H1 (cell line): ENCODE results near the gene DRGX. TPM values are rescaled to one million over a fixed set of nuclear protein-coding genes. Genes with fewer than 3 reads are reported as not detected.

Experiments used
- CTCF ChIA-PET: fragments of 300-600 bp; sonication (Branson Sonifier 250); formaldehyde crosslinking; loops from one replicate; lab custom pipeline; 2021; ENCODE audit not compliant: partially characterized antibody; lab: Charles Lee
- POLR2A ChIA-PET: fragments of 300-600 bp; sonication (Branson Sonifier 250); formaldehyde crosslinking; loops from one replicate; lab custom pipeline; 2021; ENCODE audit warnings: inconsistent platforms; ENCODE audit not compliant: partially characterized antibody; lab: Charles Lee
- DNase-seq, 2 experiments: peaks; one replicate each; pipeline versions ENCODE4 v3.0.0 to v3.0.0-alpha.2; 2010 to 2022; ENCODE audit warnings: low spot score in 2 of 2, low read depth in 1 of 2, mixed read lengths in 1 of 2
- FAIRE-seq: peaks from 2 replicates; lab custom pipeline; 2011; peaks lifted over from hg19 to GRCh38; lab: Jason Lieb, UNC
- H2AFZ ChIP-seq: 2 replicates; pipeline ENCODE4 v1.8.1; 2012; ENCODE audit warnings: low read length, inconsistent platforms
- H2AK5ac ChIP-seq: 2 replicates; pipeline ENCODE4 v1.6.1; 2013; ENCODE audit warnings: low read depth, low read length
- H2BK120ac ChIP-seq: replicated peaks from 2 replicates; pipeline ENCODE3; 2013; ENCODE audit warnings: low read depth, low read length, inconsistent platforms
- H2BK12ac ChIP-seq: 2 replicates; pipeline ENCODE4 v1.6.1; 2013; ENCODE audit warnings: low read depth, low read length
- H2BK15ac ChIP-seq: 2 replicates; pipeline ENCODE4 v1.6.1; 2013; ENCODE audit warnings: low read length
- H2BK20ac ChIP-seq: 2 replicates; pipeline ENCODE4 v1.6.1; 2013; ENCODE audit warnings: low read length
- H2BK5ac ChIP-seq: 2 replicates; pipeline ENCODE4 v1.6.1; 2013; ENCODE audit warnings: low read depth, low read length
- H3K14ac ChIP-seq: 2 replicates; pipeline ENCODE4 v1.6.1; 2013; ENCODE audit warnings: inconsistent platforms; ENCODE audit not compliant: insufficient read length
- H3K18ac ChIP-seq: 2 replicates; pipeline ENCODE4 v1.6.1; 2013; ENCODE audit warnings: low read length; ENCODE audit errors: extremely low read depth
- H3K23ac ChIP-seq: 2 replicates; pipeline ENCODE4 v1.6.1; 2013; ENCODE audit warnings: inconsistent platforms; ENCODE audit not compliant: insufficient read length
- H3K23me2 ChIP-seq: 2 replicates; pipeline ENCODE4 v1.6.1; 2013; ENCODE audit warnings: low read depth, low read length
- H3K27ac ChIP-seq: 2 replicates; pipeline ENCODE4 v1.6.1; 2011; ENCODE audit warnings: low read depth, low read length, inconsistent platforms
- H3K27me3 ChIP-seq, 4 experiments: replicated peaks in 1 of 4; 1 replicate in 1 of 4; 2 replicates in 3 of 4; pipeline versions ENCODE4 v1.6.1 to v1.8.1; 2011 to 2013; ENCODE audit warnings: low read length in 3 of 4, mild to moderate bottlenecking in 3 of 4, inconsistent platforms in 2 of 4, mixed read lengths in 2 of 4, moderate library complexity in 1 of 4; ENCODE audit not compliant: control insufficient read depth in 3 of 4, insufficient read depth in 3 of 4; ENCODE audit errors: extremely low read depth in 1 of 4
- H3K36me3 ChIP-seq, 4 experiments: 2 replicates each; pipeline versions ENCODE4 v1.6.1 to v1.8.1; 2011 to 2013; ENCODE audit warnings: mild to moderate bottlenecking in 4 of 4, low read length in 3 of 4, moderate library complexity in 2 of 4, control low read depth in 1 of 4, inconsistent platforms in 1 of 4; ENCODE audit not compliant: insufficient read depth in 4 of 4, control insufficient read depth in 2 of 4
- H3K4ac ChIP-seq: replicated peaks from 2 replicates; pipeline ENCODE3; 2013; ENCODE audit warnings: low read length, low read depth, mixed read lengths, inconsistent platforms; ENCODE audit not compliant: insufficient read length
- H3K4me1 ChIP-seq, 4 experiments: replicated peaks in 1 of 4; 1 replicate in 1 of 4; 2 replicates in 3 of 4; pipeline versions ENCODE4 v1.6.1 to v1.8.1; 2011 to 2013; ENCODE audit warnings: low read length in 3 of 4, inconsistent platforms in 2 of 4, mixed read lengths in 1 of 4; ENCODE audit not compliant: insufficient read depth in 4 of 4, control insufficient read depth in 3 of 4
- H3K4me2 ChIP-seq, 2 experiments: 2 replicates each; pipeline versions ENCODE4 v1.6.1 to v1.8.1; 2011 to 2013; ENCODE audit warnings: low read depth in 2 of 2, low read length in 2 of 2, control low read depth in 1 of 2, inconsistent platforms in 1 of 2, mild to moderate bottlenecking in 1 of 2; ENCODE audit not compliant: insufficient read depth in 1 of 2
- H3K4me3 ChIP-seq, 4 experiments: fragments of 200-600, 300-600 bp in 1 of 4; sonication (generic), shearing (Covaris generic), sonication (Bioruptor Twin) in 1 of 4; 2 replicates each; pipeline versions ENCODE4 v1.5.1 to v1.8.1; 2011 to 2016; ENCODE audit warnings: low read length in 4 of 4, low read depth in 3 of 4, control low read depth in 2 of 4, inconsistent platforms in 2 of 4, mild to moderate bottlenecking in 2 of 4, mixed read lengths in 1 of 4, moderate library complexity in 1 of 4; ENCODE audit not compliant: insufficient read depth in 2 of 4; ENCODE audit errors: extremely low read depth in 1 of 4
- H3K56ac ChIP-seq: replicated peaks from 2 replicates; pipeline ENCODE3; 2013; ENCODE audit warnings: low read depth, mild to moderate bottlenecking, mixed read lengths, low read length, inconsistent platforms; ENCODE audit not compliant: insufficient read length
- H3K79me1 ChIP-seq: 2 replicates; pipeline ENCODE4 v1.6.1; 2013; ENCODE audit warnings: low read depth, low read length, control low read depth
- H3K79me2 ChIP-seq, 2 experiments: 2 replicates each; pipeline versions ENCODE4 v1.6.1 to v1.8.1; 2012 to 2013; ENCODE audit warnings: low read length in 2 of 2, mild to moderate bottlenecking in 2 of 2, inconsistent platforms in 1 of 2; ENCODE audit not compliant: insufficient read depth in 2 of 2, control insufficient read depth in 1 of 2
- H3K9ac ChIP-seq, 4 experiments: replicated peaks in 1 of 4; 1 replicate in 1 of 4; 2 replicates in 3 of 4; pipeline versions ENCODE4 v1.6.1 to v1.8.1; 2011 to 2013; ENCODE audit warnings: low read depth in 3 of 4, low read length in 3 of 4, control low read depth in 2 of 4, mild to moderate bottlenecking in 2 of 4, moderate library complexity in 2 of 4, inconsistent platforms in 1 of 4; ENCODE audit errors: extremely low read depth in 1 of 4
- H3K9me3 ChIP-seq, 2 experiments: 2 replicates each; pipeline versions ENCODE4 v1.6.1 to v1.8.1; 2012 to 2013; ENCODE audit warnings: mild to moderate bottlenecking in 2 of 2, moderate library complexity in 2 of 2, control low read depth in 1 of 2, inconsistent platforms in 1 of 2, low read depth in 1 of 2, low read length in 1 of 2, mixed read lengths in 1 of 2; ENCODE audit not compliant: insufficient read depth in 2 of 2
- H4K20me1 ChIP-seq, 2 experiments: replicated peaks in 1 of 2; 2 replicates each; pipeline versions ENCODE3 to v1.8.1; 2011 to 2013; ENCODE audit warnings: inconsistent platforms in 2 of 2, low read length in 2 of 2, mild to moderate bottlenecking in 1 of 2; ENCODE audit not compliant: insufficient read depth in 2 of 2, control insufficient read depth in 1 of 2
- H4K5ac ChIP-seq: 2 replicates; pipeline ENCODE4 v1.6.1; 2013; ENCODE audit warnings: low read length, low read depth, mixed read lengths, inconsistent platforms; ENCODE audit not compliant: insufficient read length
- H4K8ac ChIP-seq: 2 replicates; pipeline ENCODE4 v1.8.0; 2013; ENCODE audit warnings: mild to moderate bottlenecking, moderate library complexity, low read length, inconsistent platforms; ENCODE audit not compliant: insufficient read depth; ENCODE audit errors: extremely low read depth
- H4K91ac ChIP-seq: replicated peaks from 2 replicates; pipeline ENCODE3; 2013; ENCODE audit warnings: low read length, mixed read lengths, inconsistent platforms; ENCODE audit not compliant: insufficient read length
- ASH2L ChIP-seq: fragments of 200-600, 300-600 bp; sonication (generic); IDR thresholded peaks from one replicate; pipeline ENCODE4 v1.7.1; 2017; ENCODE audit warnings: low read length
- BCL11A ChIP-seq, 2 experiments: IDR thresholded peaks; one replicate each; pipeline ENCODE4 v1.6.1; 2011; ENCODE audit warnings: low read depth in 2 of 2, low read length in 2 of 2, mild to moderate bottlenecking in 2 of 2
- CHD2 ChIP-seq: IDR thresholded peaks from 2 replicates; pipeline ENCODE4 v1.6.1; 2012; ENCODE audit warnings: low read length, improper control_type of control experiment
- EP300 ChIP-seq, 2 experiments: IDR thresholded peaks; 1 replicate in 1 of 2; 2 replicates in 1 of 2; pipeline ENCODE4 v1.6.1; 2011 to 2012; ENCODE audit warnings: low read depth in 2 of 2, low read length in 2 of 2, mild to moderate bottlenecking in 2 of 2, borderline replicate concordance in 1 of 2, inconsistent platforms in 1 of 2, moderate library complexity in 1 of 2
- KDM1A ChIP-seq: fragments of 200-600, 300-600 bp; sonication (generic); IDR thresholded peaks from 2 replicates; pipeline ENCODE4 v1.7.1; 2016; ENCODE audit warnings: mild to moderate bottlenecking, low read length, borderline replicate concordance
- MAFK ChIP-seq: IDR thresholded peaks from 2 replicates; pipeline ENCODE4 v1.6.1; 2012; ENCODE audit warnings: low read depth, mild to moderate bottlenecking, improper control_type of control experiment, low read length
- NANOG ChIP-seq: IDR thresholded peaks from 2 replicates; pipeline ENCODE4 v1.6.1; 2011; ENCODE audit warnings: low read length, low read depth, mild to moderate bottlenecking, inconsistent platforms; ENCODE audit not compliant: insufficient read depth, poor library complexity, severe bottlenecking
- RBBP5 ChIP-seq: IDR thresholded peaks from 2 replicates; pipeline ENCODE4 v1.7.1; 2012; ENCODE audit warnings: low read depth, mild to moderate bottlenecking, inconsistent platforms, low read length, moderate library complexity, borderline replicate concordance
- SP1 ChIP-seq: IDR thresholded peaks from 2 replicates; pipeline ENCODE4 v1.6.1; 2011; ENCODE audit warnings: low read depth, low read length
- TEAD4 ChIP-seq: IDR thresholded peaks from 2 replicates; pipeline ENCODE4 v1.6.1; 2012; ENCODE audit warnings: low read depth, low read length, inconsistent platforms, mixed read lengths
- WGBS, 2 experiments: shearing (Covaris generic) in 1 of 2; methylation state at CpG; one replicate each; pipeline versions ENCODE4 v1.1.6 to v1.1.7; 2013 to 2015; ENCODE audit warnings: low lambda C conversion rate in 2 of 2, mixed read lengths in 2 of 2, inconsistent platforms in 1 of 2, low coverage in 1 of 2, missing lambda C conversion rate in 1 of 2; ENCODE audit not compliant: insufficient replicate concordance in 2 of 2, insufficient coverage in 1 of 2, insufficient read length in 1 of 2; ENCODE audit errors: extremely low coverage in 1 of 2, missing lambda C conversion rate in 1 of 2; 5-methylcytosine and 5-hydroxymethylcytosine counted together
- polyA plus RNA-seq, 7 experiments: library from polyadenylated mRNA; depleted of rRNA in 3 of 7; stranded (reverse) in 5 of 7; unstranded in 2 of 7; fragments of >200 nt in 5 of 7; fragments of 200-250 nt in 2 of 7; gene quantifications; 1 replicate in 5 of 7; 2 replicates in 1 of 7; 4 replicates in 1 of 7; pipeline versions ENCODE4 v1.2.1 to v1.2.3, GENCODE V29; 2011 to 2013; ENCODE audit warnings: missing spikeins in 2 of 7, mixed read lengths in 2 of 7
- total RNA-seq: library from RNA; stranded (reverse); fragmentation: NEBNext Ultra II Directional; extraction: Animal tissue kit (Norgen Biotek cat#: 25700); gene quantifications from 2 replicates; pipeline ENCODE4 v1.2.1, GENCODE V29; 2021
- TF ChIP-seq, protein P1 (sequence below): IDR thresholded peaks from 2 replicates; pipeline ENCODE4 v1.6.1; 2012; ENCODE audit warnings: inconsistent platforms

DRGX gene
- total and polyA plus RNA-seq, 2 of the 8 experiments (the other 6 are each of a cell fraction or from before 2014, with no cell fraction given) = not detected

GRCh38 chr10:49419005-49419404, 23.1 kb upstream of the DRGX start:
- TF ChIP-seq ASH2L (peak; percentile 22), NANOG (peak; percentile 72), SP1 (peak; percentile 83), TEAD4 (peak; percentile 89), BCL11A (IDR thresholded peaks at IDR 0.05; ENCODE audit: low read depth in 2 of 2, low read length in 2 of 2) (peak in 1 of 2 experiments; percentile 47), CHD2 (no peak), RBBP5 (peak; percentile 48; the same call in 1 of the 2 replicates), EP300 (IDR thresholded peaks at IDR 0.05; ENCODE audit: borderline replicate concordance in 1 of 2, low read depth in 2 of 2, low read length in 2 of 2) (peak in 1 of 2 experiments; percentile 40; a peak in 1 of 3 replicates), MAFK (no peak), KDM1A (no peak)
- TF ChIP-seq, protein P1, sequence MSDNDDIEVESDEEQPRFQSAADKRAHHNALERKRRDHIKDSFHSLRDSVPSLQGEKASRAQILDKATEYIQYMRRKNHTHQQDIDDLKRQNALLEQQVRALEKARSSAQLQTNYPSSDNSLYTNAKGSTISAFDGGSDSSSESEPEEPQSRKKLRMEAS = no peak
- Histone ChIP-seq H3K23me2 (no peaks in the 10 kb centered on the region), H2BK15ac (no peak overlapping the region), H2AFZ (no peak overlapping the region), H3K23ac (no peak overlapping the region), H3K9ac (no peak overlapping the region), H4K5ac (no peak overlapping the region), H3K79me2 (no peaks in the 10 kb centered on the region), H3K27ac (no peak overlapping the region), H3K18ac (0 out of 2 replicates have a peak overlapping the region, but pooled peaks have one; percentile 21), H2BK20ac (no peak overlapping the region), H3K56ac (no peak overlapping the region), H4K20me1 (no peaks in the 10 kb centered on the region), H3K4me3 (no peak overlapping the region), H3K4me1 (peaks cover 0 to 6% (median 3%) of the 10 kb centered on the region in 4 experiments; a peak in 4 of 7 replicates), H3K4ac (no peak overlapping the region), H3K9me3 (no peaks in the 10 kb centered on the region), H2BK12ac (no peak overlapping the region), H3K27me3 (no peaks in the 10 kb centered on the region), H2BK120ac (no peak overlapping the region), H3K36me3 (no peaks in the 10 kb centered on the region), H3K79me1 (no peaks in the 10 kb centered on the region), H4K8ac (no peak overlapping the region), H2BK5ac (no peak overlapping the region), H3K4me2 (no peak overlapping the region), H4K91ac (no peak overlapping the region), H2AK5ac (no peak overlapping the region), H3K14ac (no peak overlapping the region)
- FAIRE-seq = no peak
- ChIA-PET POLR2A (interaction anchor here (1.6 kb wide), 1 partner anchor 11 kb away, joined by 5 read pairs; no protein-coding TSS in a partner anchor), CTCF (interaction anchor here (0.7 to 5.7 kb wide), 13 partner anchors 9 to 175 kb away, joined by 3 to 62 read pairs (median 4); no protein-coding TSS in a partner anchor)
- no peak for DNase-seq
- 69% methylated on average over 6 of the region's 7 CpGs; no CpG with 5 or more reads in 1 of the 2 experiments for WGBS, 2 experiments
